GM18858 (cell line): ENCODE measurements around the gene BAX.
"Not testable (repeated sequence)": the region's sequence is repeated elsewhere in the genome, so short reads cannot be mapped to it uniquely, and the experiment has no call there.

ENCODE experiments used
- ATAC-seq: cut with Tn5 transposase; IDR thresholded peaks from one replicate; pipeline ENCODE4 v1.9.1; 2021; ENCODE audit not compliant: unreplicated experiment

BAX gene

GRCh38 chr19:48954595-48955307, at the start of gene BAX:
TSS of gene BAX (plus strand) at chr19:48954875. CDS start at chr19:48954929, 54 bp downstream.
- ATAC-seq, result peak; percentile 54

DNA sequence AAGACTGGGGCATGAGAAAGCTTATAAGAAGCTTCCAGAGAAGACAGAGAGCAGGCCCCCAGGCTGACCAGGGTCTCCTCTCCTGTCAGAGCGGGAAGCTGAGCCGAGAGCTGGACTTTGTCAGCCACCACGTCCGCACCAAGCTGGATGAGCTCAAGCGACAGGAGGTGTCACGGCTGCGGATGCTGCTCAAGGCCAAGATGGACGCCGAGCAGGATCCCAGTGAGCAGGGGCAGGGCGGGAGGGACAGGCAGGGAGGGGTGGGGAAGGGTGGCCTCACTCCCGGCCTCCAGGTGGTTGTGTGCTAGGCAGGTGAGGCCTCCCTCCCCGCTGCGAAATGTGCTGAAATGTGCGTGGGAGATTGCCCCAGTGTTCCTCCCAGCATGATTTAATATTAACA, 49.0 kb upstream of the BAX start:
- ATAC-seq, result no peak

- ATAC-seq, result no peak
Measured at GRCh38 chr19:48906324-48906723, 48.4 kb upstream of the BAX start.

DNA sequence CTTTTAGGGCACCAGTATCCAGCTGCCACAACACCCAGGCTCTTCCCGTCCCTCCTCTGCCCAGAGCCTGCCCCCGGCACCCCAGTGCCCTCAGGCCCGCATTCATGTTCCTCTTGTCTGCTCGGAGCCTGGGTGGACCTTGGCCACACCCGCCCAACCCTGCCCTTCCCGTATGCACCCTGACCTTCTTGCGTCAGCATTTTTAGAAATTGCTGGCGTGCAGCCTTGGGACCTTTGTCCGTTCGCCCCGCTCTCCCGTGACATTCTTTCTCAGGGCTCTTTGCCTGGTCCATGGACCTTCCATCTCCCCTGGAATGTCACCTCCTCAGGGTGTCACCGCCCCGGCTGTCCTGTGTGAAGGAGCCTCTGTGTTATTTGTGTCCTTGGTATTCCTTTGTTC, 47.0 kb upstream of the BAX start:
- ATAC-seq, result no peak

GRCh38 chr19:48909424-48910077, 45.1 kb upstream of the BAX start:
- not testable (repeated sequence) for ATAC-seq

DNA sequence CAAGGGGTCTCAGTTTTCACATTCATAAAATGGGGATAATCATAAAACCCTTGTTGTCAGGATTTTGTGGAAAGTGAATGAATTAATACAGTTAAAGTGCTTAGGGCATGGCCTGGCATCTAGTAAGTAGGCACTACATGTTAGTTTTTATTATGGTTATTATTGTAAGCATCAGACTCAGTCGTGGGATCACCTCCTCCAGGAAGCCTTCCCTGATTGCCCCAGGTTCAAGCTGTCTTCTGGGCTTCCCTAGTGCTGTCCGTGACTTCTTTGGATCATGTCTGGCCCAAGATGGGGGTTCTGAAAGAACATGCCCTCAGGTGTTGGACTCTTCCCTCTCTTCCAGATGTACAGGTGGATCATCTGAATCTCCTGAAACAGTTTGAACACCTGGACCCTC, 43.9 kb upstream of the BAX start:
- no peak for ATAC-seq

- ATAC-seq, result no peak
Measured at GRCh38 chr19:48913114-48913889, 41.4 kb upstream of the BAX start.

DNA sequence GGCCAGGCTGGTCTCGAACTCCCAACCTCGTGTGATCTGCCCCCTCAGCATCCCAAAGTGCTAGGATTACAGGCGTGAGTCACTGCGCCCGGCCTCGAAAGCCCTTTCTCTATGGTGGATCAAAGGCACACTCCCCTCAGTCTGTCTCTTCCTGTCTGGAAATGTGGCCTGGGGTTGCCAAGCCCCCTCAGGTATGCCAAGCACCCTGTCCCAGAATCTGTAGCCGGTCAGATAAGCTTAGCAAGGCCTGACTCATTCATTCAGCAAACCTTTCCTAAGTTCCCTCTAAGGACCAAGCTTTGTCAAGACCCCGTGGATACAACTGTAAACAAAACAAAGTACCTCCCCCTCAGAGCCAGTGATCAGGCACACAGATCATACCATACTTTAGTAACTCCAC, 40.5 kb upstream of the BAX start:
- no peak for ATAC-seq

GRCh38 chr19:48915757-48916156, 38.9 kb upstream of the BAX start:
- ATAC-seq, result no peak

- no peak for ATAC-seq
Measured at GRCh38 chr19:48918071-48918470, 36.6 kb upstream of the BAX start.

DNA sequence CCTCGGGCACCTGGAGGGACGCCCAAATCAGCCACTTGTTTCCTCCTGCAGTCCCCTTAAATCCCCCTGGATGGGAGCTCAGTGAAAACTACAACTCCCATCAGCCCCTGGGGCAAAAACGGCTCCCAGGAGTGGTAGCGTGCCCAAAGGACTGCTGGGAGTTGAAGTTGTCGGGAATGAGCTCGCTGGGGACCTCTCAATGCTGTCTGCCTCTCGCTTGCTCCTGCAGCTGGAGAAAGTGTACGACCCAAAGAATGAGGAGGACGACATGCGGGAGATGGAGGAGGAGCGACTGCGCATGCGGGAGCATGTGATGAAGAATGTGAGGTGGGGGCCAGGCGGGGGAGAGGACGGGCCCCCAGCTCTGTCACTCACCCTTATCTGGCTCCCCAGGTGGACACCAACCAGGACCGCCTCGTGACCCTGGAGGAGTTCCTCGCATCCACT, 35.9 kb upstream of the BAX start:
- ATAC-seq, result no peak

DNA sequence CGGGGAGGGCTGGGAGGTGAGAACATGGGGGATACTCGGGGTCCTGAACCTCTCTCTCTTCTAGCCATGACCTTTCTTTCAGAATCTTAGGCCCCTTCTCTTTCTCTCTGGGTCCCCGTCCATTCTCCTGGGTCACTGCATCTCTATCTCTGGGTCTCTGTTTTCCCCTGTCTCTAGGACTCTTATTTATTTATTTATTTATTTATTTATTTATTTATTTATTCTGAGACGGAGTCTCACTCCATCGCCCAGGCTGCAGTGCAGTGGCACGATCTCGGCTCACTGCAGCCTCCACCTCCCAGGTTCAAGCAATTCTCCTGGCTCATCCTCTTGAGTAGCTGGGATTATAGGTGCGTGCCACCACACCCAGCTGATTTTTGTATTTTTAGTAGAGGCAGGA, 35.4 kb upstream of the BAX start:
- ATAC-seq, result not testable (repeated sequence)

DNA sequence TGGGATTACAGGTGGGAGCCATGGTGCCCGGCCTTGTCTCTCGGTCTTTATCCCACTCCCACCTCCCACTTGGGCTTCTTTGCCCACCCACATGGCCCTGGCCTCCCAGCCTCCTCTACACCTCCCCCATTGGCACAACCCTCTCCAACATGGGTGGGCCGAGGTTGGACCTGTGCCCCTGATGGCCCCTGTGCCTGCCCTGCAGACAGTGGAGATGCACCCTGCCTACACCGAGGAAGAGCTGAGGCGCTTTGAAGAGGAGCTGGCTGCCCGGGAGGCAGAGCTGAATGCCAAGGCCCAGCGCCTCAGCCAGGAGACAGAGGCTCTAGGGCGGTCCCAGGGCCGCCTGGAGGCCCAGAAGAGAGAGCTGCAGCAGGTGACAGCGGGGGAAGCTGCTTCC, 33.7 kb upstream of the BAX start:
- no peak for ATAC-seq

DNA sequence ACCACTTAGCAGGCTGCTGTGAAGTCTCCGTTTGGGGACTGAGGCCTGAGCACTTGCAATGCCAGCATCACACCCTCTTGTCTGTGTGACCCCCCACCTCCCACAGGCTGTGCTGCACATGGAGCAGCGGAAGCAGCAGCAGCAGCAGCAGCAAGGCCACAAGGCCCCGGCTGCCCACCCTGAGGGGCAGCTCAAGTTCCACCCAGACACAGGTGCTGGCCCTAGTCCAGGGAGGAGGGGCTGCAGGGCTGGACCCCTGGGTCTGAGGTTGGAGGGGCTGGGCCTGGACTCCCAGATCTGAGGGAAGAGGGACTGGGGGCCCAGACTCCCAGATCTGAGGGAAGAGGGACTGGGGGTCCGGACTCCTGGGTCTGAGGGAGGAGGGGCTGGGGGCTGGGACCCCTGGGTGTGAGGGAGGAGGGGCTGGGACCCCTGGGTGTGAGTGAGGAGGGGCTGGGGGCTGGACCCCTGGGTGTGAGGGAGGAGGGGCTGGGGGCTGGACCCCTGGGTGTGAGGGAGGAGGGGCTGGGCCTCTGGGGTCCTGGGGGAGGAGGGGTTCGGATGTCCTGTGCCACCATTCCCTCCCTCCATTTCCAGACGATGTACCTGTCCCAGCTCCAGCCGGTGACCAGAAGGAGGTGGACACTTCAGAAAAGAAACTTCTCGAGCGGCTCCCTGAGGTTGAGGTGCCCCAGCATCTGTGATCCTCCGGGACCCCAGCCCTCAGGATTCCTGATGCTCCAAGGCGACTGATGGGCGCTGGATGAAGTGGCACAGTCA, 32.8 kb upstream of the BAX start:
- ATAC-seq, result no peak

GRCh38 chr19:48922548-48923490, 31.9 kb upstream of the BAX start:
- no peak for ATAC-seq

DNA sequence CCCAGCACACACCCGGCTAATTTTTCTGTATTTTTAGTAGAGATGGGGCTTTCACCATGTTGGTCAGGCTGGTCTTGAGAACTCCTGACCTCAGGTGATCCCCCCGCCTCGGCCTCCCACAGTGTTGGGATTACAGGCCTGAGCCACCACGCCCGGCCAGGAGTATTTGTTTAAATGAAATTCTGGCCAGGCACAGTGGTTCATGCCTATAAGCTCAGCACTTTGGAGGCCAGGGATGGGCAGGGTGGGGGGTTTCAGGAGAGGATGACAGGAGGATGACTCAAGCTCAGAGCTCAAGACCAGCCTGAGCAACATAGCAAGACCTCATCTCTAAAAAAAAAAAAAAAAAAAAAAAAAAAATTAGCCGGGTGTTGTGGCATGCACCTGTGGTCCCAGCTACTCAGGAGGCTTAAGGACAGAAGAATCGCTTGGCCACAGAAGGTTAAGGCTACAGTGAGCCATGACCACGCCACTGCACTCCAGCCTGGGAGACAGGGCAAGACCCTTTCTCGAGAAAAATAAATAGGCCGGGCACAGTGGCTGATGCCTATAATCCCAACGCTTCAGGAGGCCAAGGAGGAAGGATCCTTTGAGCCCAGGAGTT, 29.3 kb upstream of the BAX start:
- ATAC-seq, result no peak

GRCh38 chr19:48925890-48926289, 28.8 kb upstream of the BAX start:
- not testable (repeated sequence) for ATAC-seq

- ATAC-seq, result no peak
Measured at GRCh38 chr19:48926909-48927308, 27.8 kb upstream of the BAX start.

DNA sequence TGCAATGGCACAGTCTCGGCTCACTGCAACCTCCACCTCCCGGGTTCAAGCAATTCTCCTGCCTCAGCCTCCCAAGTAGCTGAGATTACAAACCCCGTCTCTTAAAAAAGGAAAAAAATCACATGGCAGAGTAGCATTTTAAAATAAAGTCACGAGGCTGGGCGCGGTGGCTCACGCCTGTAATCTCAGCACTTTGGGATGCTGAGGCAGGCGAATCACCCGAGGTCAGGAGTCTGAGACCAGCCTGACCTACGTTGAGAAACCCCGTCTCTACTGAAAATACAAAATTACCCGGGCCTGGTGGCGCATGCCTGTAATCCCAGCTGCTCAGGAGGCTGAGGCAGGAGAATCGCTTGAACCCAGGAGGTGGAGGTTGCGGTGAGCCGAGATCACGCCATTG, 27.0 kb upstream of the BAX start:
- ATAC-seq, result not testable (repeated sequence)
